ENCODE data around the gene TRAPPC3.

- no peak for TF ChIP-seq CTCF (IDR thresholded peaks at IDR 0.05)
- no peak for TF ChIP-seq POLR2A (IDR thresholded peaks at IDR 0.05)
Observed at GRCh38 chr1:36172983-36173382, 23.7 kb upstream of the TRAPPC3 start.

Measured in transverse colon (tissue), 3 donors.